ENCODE measurements around the gene MARVELD1.

MARVELD1 gene

DNA sequence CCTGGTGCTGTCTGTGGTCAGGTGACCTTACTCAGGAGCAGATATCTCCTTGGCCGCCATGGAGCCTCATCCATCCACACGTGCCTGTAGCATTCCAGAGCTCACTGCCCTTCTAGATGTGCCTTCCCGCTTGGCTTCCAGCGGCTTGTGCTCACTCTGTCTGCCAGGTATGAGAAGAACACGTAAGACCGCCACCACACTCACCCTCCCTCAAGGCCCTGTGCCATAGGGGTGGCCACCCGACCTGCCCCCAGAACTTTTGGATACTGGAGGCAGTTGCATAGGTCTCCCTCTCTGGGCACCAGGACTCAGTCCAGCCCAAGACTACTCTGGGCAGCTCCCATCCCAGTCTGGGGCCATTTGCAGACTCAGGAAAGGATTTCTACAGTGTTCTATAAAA lies 4.1 kb downstream of the MARVELD1 start:
- H3K27ac ChIP-seq: peak overlapping the region; percentile 54
- TF ChIP-seq ZFX (IDR thresholded peaks at IDR 0.05): no peak

DNA sequence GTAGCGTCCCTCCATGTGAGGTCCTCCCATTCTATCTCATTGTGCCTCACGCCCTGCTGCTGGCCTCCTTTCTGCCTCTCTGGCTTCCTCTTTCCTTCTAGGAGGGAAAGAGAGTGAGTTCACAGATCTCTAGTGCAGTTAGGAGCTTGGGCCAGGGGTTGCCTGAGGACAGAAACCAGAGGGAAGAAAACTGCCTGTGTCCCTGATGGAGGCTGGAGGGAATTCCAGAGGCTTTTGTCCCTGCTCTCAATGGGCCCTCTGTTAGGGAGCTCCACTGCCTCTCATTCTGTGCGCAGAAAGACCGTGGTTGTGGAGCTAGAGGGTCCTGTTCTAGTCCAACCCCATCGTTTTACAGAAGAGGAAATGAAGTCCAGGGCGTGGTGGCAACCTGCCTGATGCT lies 4.6 kb downstream of the MARVELD1 start:
- peak overlapping the region; percentile 54 for H3K27ac ChIP-seq
- no peak for TF ChIP-seq ZFX (IDR thresholded peaks at IDR 0.05)
- TF ChIP-seq, protein P1, sequence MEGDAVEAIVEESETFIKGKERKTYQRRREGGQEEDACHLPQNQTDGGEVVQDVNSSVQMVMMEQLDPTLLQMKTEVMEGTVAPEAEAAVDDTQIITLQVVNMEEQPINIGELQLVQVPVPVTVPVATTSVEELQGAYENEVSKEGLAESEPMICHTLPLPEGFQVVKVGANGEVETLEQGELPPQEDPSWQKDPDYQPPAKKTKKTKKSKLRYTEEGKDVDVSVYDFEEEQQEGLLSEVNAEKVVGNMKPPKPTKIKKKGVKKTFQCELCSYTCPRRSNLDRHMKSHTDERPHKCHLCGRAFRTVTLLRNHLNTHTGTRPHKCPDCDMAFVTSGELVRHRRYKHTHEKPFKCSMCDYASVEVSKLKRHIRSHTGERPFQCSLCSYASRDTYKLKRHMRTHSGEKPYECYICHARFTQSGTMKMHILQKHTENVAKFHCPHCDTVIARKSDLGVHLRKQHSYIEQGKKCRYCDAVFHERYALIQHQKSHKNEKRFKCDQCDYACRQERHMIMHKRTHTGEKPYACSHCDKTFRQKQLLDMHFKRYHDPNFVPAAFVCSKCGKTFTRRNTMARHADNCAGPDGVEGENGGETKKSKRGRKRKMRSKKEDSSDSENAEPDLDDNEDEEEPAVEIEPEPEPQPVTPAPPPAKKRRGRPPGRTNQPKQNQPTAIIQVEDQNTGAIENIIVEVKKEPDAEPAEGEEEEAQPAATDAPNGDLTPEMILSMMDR (conservative IDR thresholded peaks at IDR 0.05): no peak

DNA sequence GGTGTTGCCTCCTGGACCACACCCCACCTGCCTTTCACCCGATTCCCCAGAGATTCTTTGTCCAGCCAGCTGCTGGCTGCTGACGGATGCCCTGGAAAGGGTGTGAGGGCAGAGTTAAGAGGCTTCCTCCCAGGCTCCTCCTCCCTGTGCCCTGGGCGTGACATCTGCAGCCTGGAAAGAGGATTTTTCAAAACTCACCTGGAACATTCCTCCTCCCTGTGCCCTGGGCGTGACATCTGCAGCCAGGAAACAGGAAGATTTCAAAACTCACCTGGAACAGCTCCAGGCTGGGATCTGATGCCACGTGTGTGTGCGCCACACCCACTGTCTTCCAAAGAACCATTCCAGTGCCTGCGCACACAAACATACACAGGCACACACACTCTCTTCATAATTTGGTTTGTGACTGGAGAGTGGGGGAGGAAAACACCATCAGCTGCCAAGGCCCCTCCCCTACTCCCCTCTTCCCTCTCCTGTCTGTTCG lies 5.2 kb downstream of the MARVELD1 start:
- H3K27ac ChIP-seq: peak overlapping the region; percentile 54
- TF ChIP-seq ZFX (IDR thresholded peaks at IDR 0.05): no peak
- TF ChIP-seq, protein P1 (conservative IDR thresholded peaks at IDR 0.05): no peak

DNA sequence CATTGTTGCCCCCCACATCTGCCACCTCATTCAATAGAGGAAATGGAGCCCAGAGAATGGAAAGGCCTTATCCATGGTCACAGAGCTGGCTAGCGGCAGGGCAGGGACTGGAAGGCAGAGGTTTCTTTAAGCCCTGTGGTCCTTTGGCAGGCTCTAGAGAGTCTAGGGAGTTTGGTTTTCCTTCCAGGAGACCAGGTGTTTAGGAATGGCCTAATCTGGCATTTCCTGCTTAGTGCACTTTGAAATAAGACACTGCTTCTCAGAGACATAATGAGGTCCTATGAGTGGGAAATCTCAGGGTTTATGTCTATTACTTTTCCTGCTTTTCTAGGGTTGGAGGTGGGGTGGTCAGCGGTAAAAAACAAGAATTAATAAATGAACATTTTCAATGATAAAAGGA lies 6.1 kb downstream of the MARVELD1 start:
- H3K27ac ChIP-seq: peak overlapping the region; percentile 54; the same call in 1 of the 2 replicates
- no peak for TF ChIP-seq ZFX (IDR thresholded peaks at IDR 0.05)
- TF ChIP-seq, protein P1 (conservative IDR thresholded peaks at IDR 0.05): no peak

DNA sequence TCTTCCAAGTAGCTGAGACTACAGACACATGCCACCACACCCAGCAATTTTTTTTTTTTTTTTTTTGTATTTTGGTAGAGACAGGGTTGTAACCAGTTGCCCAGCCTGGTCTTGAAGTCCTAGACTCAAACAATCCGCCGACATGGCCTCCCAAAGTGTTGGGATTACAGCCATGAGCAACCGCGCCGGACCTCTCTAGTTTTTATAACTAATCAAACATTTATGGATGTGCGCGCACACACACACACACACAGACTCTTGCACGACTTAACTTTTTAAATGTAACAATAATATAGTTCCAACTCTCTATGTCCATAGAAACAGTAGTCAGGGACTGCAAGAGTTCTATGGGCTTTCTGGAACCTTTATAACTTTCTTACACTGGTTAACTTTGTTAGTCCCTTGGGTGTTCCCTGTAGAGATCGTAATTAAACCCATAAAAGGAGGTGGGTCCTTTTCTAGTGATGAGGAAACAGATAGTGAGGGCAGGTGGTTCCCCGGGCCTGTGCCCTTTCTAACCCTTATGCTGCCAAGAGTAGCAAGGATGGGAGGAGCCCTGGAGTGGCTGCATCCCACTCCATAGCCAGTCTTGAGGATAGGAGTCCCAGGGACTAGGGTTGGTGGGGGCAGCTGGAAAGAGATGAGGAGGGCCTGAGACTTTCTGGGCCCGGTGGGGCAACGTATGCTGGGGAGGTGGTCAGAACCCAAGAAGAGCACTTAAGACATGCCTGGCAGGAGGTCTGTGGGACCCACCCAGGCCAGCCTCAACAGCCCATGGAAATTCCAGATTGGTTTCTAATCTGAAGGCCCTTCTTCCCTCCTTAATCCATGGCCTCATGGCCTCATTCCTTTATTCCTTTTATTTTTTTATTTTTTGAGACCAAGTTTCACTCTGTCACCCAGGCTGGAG lies 8.6 kb downstream of the MARVELD1 start:
- no peak overlapping the region for H3K27ac ChIP-seq
- TF ChIP-seq, protein P1 (conservative IDR thresholded peaks at IDR 0.05): no peak
- no peak for TF ChIP-seq ZFX (IDR thresholded peaks at IDR 0.05)

DNA sequence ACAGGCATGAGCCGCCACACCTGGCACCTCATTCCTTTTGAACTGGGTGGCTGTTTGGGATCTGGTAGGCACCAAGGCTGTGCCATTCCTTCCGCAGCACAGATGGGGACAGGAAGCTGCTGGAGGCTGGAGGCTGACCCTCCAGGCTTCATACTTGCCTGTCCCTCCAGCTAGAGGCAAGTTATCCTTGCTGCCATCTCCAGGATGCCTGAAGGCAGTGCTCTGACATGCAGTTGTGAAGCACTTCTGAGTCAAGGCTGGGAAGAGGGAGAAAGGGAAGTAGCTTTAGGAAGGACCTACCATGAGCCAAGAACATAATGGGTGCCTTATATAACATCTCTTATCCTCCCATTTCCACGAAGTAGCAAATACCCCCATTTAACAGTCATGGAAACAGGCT lies 9.5 kb downstream of the MARVELD1 start:
- H3K27ac ChIP-seq: no peak overlapping the region
- TF ChIP-seq ZFX (IDR thresholded peaks at IDR 0.05): no peak
- TF ChIP-seq, protein P1 (conservative IDR thresholded peaks at IDR 0.05): no peak

DNA sequence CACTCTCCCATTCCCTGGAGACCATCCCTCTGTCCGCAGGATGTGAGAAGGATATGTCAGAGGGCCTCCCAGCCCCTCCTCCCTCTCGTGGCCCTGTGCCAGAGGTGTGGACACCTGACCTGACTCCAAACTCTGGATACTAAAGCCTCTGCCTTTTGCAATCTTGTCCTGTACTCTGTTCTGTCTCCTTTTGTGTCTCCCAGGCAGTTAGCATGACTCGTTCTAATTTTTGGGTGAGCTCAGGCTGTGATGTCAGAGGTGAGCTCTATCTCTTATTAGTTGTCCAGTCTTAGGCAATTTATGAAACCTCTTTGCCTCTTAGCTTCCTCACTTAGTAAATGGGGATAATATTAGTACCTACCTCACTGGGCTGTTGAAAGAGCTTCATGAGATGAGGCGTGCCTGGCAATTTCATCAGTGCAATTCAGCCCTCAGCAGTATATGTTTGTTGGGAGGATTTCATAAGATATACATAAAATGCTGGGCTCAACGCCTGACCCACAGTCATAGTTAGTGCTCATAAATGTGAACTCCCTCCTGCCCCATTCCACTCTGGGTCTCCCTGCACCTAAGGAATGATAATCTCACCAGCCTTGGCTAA lies 10.9 kb downstream of the MARVELD1 start:
- H3K27ac ChIP-seq: no peak overlapping the region
- TF ChIP-seq, protein P1 (conservative IDR thresholded peaks at IDR 0.05): no peak
- TF ChIP-seq ZFX (IDR thresholded peaks at IDR 0.05): no peak
